HEK293T (cell line): Measurements from ENCODE around the gene FXYD3.

Experiments used
- BHLHE40 ChIP-seq: fragments of 450-650 bp; IDR thresholded peaks from 2 replicates; pipeline ENCODE4 v1.6.1; 2016; ENCODE audit warnings: mild to moderate bottlenecking, moderate library complexity, borderline replicate concordance
- FOXK2 ChIP-seq: fragments of 450-650 bp; IDR thresholded peaks from 2 replicates; pipeline ENCODE4 v1.6.1; 2016; ENCODE audit warnings: mild to moderate bottlenecking
- FOXM1 ChIP-seq: fragments of 450-650 bp; IDR thresholded peaks from 2 replicates; pipeline ENCODE4 v1.6.1; 2017; ENCODE audit warnings: mild to moderate bottlenecking, borderline replicate concordance
- LEF1 ChIP-seq: fragments of 450-650 bp; IDR thresholded peaks from 2 replicates; pipeline ENCODE4 v1.6.1; 2017; ENCODE audit warnings: mild to moderate bottlenecking, borderline replicate concordance
- NFRKB ChIP-seq: fragments of 450-650 bp; IDR thresholded peaks from 2 replicates; pipeline ENCODE4 v1.6.1; 2016; ENCODE audit warnings: mild to moderate bottlenecking, moderate library complexity
- PKNOX1 ChIP-seq: fragments of 450-650 bp; IDR thresholded peaks from 2 replicates; pipeline ENCODE4 v1.6.1; 2016
- SP1 ChIP-seq: fragments of 450-650 bp; IDR thresholded peaks from 2 replicates; pipeline ENCODE4 v1.6.1; 2017
- SUZ12 ChIP-seq: fragments of 450-650 bp; IDR thresholded peaks from 2 replicates; pipeline ENCODE4 v1.6.1; 2016; ENCODE audit warnings: mild to moderate bottlenecking
- ZNF384 ChIP-seq: fragments of 450-650 bp; IDR thresholded peaks from 2 replicates; pipeline ENCODE4 v1.6.1; 2016

DNA sequence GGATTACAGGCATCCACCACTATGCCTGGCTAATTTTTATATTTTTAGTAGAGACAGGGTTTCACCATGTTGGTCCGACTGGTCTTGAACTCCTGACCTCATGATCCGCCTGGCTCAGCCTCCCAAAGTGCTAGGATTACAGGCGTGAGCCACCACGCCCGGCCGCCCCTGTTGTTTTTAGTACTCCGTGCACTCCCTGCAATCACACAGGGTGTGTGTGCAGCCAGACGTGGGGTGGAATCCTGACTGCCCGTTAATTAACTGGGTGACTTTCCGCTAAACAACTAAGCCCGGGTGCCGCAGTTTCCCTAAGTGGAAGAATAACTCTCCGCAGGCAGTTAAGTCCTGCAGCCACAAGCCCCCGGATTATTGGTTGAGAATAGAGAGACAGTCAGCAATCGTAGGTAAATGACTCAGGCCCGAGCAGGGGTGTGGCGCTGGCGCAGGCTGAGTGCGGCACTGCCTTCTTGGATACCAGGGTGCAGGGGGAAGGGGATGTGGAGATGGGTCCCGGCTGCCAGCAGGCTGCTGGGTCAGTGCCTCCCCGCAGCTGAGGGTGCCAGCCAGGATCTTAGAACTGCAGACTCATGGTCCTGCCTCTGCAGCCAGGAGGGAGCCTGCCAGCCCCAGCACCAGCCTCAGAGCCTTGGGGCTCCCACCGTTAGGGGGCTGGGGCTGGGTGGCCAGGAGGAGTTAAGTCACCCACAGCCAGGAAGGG is 6.1 kb upstream of the FXYD3 start:
- TF ChIP-seq NFRKB, result no peak
- TF ChIP-seq LEF1, result no peak
- TF ChIP-seq ZNF384, result no peak
- TF ChIP-seq PKNOX1, result no peak
- TF ChIP-seq SP1, result no peak
- no peak for TF ChIP-seq FOXK2
- TF ChIP-seq BHLHE40, result no peak
- no peak for TF ChIP-seq SUZ12
- no peak for TF ChIP-seq FOXM1
